ENCODE results near the gene OMP.

OMP gene

GRCh38 chr11:77140231-77140851 is 37.7 kb downstream of the OMP start:
- DNase-seq (ENCODE audit: low read depth in 2 of 2) = no peak

DNA sequence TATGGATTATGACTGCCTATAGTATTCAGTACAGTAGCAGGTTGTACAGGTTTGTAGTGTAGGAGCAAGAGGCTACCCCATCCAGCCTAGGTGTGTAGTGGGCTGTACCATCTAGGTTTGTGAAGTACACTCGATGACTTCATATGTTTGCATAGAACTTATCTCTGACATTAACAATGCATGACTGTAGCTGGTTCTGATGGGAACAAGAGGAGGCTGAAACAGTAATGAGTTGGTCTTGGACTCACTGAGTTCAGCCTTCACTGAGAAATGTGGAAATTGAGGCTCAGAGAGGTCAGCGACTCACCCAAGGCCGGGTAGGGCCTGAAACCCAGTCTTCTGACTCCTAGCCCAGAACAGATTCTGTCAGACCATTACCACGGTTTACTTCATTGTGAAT is 38.4 kb downstream of the OMP start:
- DNase-seq (ENCODE audit: low read depth in 2 of 2) = no peak

GRCh38 chr11:77141475-77141874 is 38.8 kb downstream of the OMP start:
- DNase-seq (ENCODE audit: low read depth in 2 of 2) = no peak

GRCh38 chr11:77142091-77142975 is 39.7 kb downstream of the OMP start:
- DNase-seq (ENCODE audit: low read depth in 2 of 2) = no peak

GRCh38 chr11:77143405-77144020 is 40.9 kb downstream of the OMP start:
- no peak for DNase-seq (ENCODE audit: low read depth in 2 of 2)

GRCh38 chr11:77144196-77144856 is 41.7 kb downstream of the OMP start:
- no peak for DNase-seq (ENCODE audit: low read depth in 2 of 2)

DNA sequence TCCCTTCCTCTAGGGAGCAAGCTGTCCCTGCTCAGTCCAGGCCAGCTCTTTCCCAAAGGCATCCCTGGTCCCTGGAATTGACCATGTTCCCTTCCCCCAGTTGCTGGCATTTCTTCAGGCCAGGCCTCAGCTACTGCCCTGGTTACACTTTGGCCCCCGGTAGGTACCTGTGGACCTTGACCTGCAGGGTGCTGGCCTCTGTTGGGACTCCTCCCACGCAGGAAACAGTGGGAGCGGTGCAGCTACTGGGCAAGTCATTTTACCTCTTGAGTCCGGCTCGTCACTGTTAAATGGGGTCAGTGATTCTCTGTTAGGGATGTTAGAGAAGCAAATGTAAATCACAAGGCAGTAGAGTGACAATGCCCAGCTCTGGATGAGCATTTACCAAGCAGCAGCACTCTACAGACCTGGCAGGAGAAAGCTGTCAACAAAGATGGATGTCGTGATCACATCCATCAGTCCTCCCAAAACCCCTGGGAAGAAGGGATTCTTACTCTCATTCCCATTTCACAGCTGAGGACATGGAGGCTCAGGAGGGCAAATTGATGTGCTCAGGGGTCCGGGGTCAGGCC is 42.3 kb downstream of the OMP start:
- DNase-seq (ENCODE audit: low read depth in 2 of 2) = no peak

DNA sequence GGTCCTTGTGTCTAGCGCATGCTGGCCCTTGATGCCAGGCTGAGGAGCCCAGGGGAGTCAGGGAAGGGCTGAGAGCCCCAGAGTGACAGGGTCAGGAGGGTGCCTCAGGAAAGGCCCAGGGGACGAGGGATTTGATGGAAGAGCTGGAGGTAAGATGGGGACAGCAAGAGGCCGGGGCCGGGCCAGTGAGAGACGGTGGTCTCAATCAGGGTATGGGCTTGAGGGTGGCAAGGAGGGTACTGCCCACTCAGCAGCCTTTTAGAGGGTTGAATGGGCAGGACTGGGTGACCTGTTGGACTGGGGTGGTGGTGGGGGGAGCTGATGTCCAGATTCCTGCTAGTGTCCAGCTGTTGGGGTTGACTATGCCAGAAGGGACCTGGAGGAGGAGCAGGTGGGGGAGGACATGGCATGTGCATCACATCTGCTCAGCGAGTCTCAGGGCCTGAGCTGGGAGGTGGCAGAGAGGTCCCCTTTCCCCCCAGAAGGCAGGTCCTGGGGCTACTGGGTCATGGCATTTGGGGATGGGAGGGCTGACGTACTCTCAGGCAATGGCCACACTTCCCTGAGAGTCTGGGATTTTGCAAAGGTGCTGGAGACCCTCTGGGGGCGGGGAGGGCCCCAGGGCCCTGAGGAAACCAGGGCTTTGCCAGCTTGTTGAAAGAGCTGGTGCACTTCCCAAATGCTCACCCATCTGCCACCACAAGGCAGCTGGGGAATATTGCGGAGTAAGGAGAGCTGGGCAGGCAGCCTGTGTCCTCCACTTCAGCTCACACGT is 43.8 kb downstream of the OMP start:
- no peak for DNase-seq (ENCODE audit: low read depth in 2 of 2)

DNA sequence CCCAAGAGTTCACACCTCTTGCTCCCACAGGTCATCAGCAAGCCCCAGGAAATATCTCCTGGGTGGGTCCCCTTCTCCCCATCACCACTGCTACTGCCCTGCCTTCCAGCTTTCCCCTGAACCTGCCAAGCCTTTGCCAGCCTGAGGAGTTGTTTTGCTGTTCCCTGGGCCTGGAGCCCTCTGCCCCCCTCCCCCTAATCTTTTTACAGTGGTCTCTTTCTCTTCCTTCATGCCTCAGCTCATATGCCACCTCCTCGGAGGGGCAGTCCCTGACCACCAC is 44.3 kb downstream of the OMP start:
- no peak for DNase-seq (ENCODE audit: low read depth in 2 of 2)

- DNase-seq (ENCODE audit: low read depth in 2 of 2) = no peak
Observed at GRCh38 chr11:77147668-77148321, 45.2 kb downstream of the OMP start.

GRCh38 chr11:77148963-77149715 is 46.5 kb downstream of the OMP start:
- no peak for DNase-seq (ENCODE audit: low read depth in 2 of 2)

- no peak for DNase-seq (ENCODE audit: low read depth in 2 of 2)
Observed at GRCh38 chr11:77149716-77150392, 47.2 kb downstream of the OMP start.

GRCh38 chr11:77150836-77151235 is 48.2 kb downstream of the OMP start:
- DNase-seq (ENCODE audit: low read depth in 2 of 2) = no peak

DNA sequence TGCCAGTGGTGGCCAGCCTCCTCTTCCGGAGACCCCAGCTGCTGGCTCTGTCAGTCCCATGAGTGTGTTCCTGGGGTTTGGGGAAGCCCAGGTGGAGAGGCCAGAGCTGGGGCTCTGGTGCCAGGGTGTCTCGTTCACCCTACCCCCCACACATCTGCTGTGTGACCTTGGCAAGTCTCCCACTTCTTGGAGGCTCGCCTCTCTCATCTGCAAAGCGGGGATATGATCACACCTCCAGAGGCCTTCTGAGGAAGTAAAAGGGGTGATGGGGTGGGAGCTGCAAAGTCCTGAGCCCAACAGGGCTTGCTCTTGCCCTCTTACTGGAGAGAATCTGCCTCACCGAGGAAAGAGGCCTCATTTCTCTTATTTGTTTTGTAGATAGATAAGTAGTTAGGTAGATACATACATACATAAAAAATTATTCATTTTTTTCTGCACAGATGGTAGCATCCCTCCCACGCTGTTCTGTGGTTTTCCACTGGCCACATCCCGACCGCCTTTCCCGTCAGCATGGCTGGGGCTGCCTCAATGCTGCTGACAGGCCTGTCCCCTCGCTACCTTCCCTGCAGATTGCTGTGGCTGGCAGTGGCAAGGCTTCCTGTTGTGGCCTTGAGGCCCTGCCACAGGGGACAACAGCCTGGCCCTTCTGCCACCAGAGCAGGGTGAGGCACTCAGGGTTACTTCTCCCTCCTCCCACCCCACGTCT is 49.3 kb downstream of the OMP start:
- peak; percentile 13 to 43 for DNase-seq (ENCODE audit: low read depth in 2 of 2)

GRCh38 chr11:77152846-77153245 is 50.2 kb downstream of the OMP start:
- no peak for DNase-seq (ENCODE audit: low read depth in 2 of 2)

Data from activated CD4-positive, alpha-beta T cell treated with anti-CD3 and anti-CD28 coated beads for 24 hours (primary cell).